Activated effector memory CD4-positive, alpha-beta T cell treated with Interleukin-2 at 50 U/mL for 16 hours (primary cell): ENCODE results near the gene KPNA4.
"Not testable (repeated sequence)": the region's sequence is repeated elsewhere in the genome, so short reads cannot be mapped to it uniquely, and the experiment has no call there.

Experiments used
- DNase-seq: peaks from one replicate; pipeline ENCODE4 v3.0.0-alpha.2; 2020

KPNA4 gene

GRCh38 chr3:160482796-160483195 is 82.6 kb downstream of the KPNA4 start:
- DNase-seq = no peak

DNA sequence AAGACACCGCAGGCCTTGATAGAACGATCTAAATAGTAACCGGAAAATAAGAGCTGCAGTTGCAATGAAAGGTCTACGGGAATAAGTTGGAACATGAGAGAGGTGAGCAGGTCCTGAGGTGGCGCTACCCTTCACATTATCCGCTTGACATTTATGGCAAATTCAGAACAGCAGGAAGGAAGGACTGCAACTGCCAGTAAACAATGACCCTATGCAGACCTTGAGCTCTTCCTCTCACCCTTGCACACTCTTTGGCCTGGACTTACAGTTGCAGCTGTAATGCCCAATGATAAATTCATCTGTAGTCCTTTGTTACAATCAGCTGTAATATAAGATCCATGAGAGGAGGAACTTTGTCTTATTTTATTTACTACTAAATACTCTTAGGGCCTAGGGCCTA is 83.5 kb downstream of the KPNA4 start:
- DNase-seq = no peak

DNA sequence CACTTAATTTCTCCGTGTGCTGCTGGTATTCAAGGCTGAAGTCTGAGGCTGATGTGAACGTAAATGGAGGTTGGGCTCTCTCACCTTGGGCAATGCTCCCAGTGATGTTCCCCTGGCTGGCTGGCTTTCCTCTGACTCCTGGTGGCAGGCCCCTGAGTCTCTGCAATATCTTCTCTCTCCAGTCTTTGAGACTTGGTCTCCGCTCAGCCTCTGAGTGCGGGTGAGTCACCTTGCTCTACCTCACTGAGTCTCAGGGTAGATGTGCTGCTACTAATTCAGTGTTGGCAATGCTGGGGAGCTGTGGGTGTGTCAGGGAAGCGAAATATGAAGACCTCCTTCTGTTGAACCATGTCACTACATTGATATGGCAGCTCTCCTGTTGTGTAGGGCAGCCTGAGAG is 84.4 kb downstream of the KPNA4 start:
- no peak for DNase-seq

DNA sequence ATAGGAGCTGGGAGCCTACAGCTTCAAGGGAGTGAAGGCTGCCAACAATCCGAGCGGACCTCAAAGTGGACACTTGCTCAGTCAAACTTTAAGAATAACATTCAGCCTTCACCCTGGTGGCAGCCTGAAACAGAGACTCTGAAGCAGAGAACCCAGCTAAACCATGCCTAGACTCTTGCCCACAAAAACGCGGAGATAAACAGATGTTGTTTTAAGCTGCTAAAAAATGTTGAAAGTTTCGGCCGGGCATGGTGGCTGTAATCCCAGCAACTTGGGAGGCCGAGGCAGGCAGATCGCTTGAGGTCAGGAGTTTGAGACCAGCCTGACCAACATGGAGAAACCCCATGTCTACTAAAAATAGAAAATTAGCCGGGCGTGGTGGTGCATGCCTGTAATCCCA is 86.0 kb downstream of the KPNA4 start:
- DNase-seq = no peak

DNA sequence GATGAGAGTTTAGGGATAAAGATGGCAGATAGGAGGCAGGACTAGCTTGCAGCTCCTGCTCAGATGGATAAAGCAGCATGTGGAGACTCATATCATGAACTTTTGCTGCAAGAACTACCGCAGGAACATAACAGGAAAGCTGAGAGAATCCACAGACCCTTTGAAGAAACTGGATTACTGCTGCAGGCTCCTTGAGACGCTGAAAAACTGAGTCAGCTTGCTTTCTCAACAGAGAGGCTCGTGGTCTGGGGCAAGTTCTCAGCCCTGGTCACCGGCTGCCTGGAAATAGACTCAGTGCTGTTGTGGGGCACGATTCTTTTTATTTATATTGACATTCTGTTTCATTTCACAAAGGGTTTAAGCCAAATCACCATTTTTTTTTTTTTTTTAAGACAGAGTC is 87.0 kb downstream of the KPNA4 start:
- no peak for DNase-seq

GRCh38 chr3:160477750-160478149 is 87.6 kb downstream of the KPNA4 start:
- no peak for DNase-seq

DNA sequence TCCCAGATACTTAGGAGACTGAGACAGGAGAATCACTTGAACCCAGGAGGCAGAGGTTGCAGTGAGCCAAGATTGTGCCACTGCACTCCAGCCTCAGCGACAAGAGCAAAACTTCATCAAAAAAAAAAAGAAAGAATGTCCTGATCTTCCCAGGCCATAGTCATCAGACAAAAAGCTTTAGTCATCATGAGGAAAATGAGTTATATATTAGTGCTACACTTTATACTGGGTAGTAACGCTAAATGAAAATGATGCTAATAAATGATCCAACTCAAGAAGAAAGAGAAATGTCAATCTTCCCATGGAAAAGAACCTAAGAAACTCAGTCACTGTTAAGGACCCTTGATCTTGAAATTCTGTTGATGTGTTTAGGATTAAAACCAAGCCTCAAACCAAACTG is 89.5 kb downstream of the KPNA4 start:
- DNase-seq = no peak

DNA sequence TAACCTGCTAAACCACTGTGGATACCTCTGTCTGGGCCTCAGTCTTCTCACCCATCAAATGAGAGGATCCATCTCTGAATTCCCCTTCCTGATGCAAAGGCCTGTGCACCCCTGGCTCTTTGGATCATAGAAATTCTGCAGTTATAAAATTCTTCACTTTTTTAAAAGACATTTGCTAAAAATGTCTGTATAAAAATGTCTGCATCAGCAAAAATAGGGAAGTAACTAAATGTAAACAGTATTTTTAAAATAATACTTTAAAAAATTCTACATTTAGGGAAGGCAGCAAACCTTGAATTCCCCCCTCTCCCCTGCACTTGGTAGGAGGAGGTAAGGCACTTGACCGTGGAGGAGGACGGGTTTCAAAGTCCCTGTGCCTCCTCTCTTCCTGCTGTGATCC is 90.2 kb downstream of the KPNA4 start:
- no peak for DNase-seq

- DNase-seq = no peak
Measured at GRCh38 chr3:160474416-160474838, 90.9 kb downstream of the KPNA4 start.

GRCh38 chr3:160473978-160474377 is 91.4 kb downstream of the KPNA4 start:
- DNase-seq = no peak

DNA sequence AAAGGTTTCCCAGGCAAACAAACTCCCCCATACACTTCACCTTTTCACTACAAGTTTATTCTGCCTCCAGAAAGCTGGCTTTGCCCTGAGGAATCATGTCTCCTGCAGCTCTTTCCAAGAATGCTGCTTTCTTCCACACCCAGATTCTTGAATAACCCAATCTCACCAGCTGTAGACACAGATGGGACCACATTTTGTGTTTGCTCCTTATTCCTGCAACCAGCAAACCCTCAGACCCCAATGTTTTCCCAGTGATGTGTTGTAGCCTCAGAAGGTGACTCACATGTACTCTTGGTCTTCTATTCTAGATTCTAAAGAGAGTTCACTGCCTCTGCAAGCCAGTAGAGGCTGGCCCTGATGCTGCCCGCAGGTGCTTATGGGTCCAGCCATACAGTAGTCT is 92.2 kb downstream of the KPNA4 start:
- DNase-seq = no peak

- DNase-seq = no peak
Measured at GRCh38 chr3:160472344-160472743, 93.0 kb downstream of the KPNA4 start.

- no peak for DNase-seq
Measured at GRCh38 chr3:160471892-160472291, 93.5 kb downstream of the KPNA4 start.

GRCh38 chr3:160470181-160470580 is 95.2 kb downstream of the KPNA4 start:
- DNase-seq = no peak

GRCh38 chr3:160464971-160465370 is 100.4 kb downstream of the KPNA4 start:
- DNase-seq = no peak

DNA sequence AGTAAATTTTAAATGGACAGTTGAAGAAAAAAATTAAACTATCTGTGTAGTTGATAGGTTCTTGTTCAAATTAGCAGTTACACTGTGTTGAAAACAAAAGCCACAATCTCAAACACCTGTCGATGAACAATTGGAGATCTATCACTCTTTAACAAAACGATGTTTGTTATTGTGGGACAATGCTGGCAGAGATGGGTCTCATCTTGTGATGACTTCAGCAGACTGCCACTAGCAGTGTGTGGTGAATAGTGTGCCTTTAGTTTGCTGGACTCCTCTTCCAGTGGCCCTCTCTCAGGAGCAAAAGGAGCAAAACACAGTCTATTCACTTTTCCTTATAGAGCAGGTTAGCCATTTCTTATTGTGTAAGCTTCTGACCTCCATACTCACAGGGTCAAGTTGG is 101.0 kb downstream of the KPNA4 start:
- no peak for DNase-seq

- DNase-seq = no peak
Measured at GRCh38 chr3:160460033-160460432, 105.3 kb downstream of the KPNA4 start.

GRCh38 chr3:160459450-160459970 is 105.9 kb downstream of the KPNA4 start:
- no peak for DNase-seq

- DNase-seq = no peak
Measured at GRCh38 chr3:160458151-160458550, 107.2 kb downstream of the KPNA4 start.

GRCh38 chr3:160455846-160456245 is 109.5 kb downstream of the KPNA4 start:
- DNase-seq = no peak

GRCh38 chr3:160454995-160455394 is 110.4 kb downstream of the KPNA4 start:
- no peak for DNase-seq

DNA sequence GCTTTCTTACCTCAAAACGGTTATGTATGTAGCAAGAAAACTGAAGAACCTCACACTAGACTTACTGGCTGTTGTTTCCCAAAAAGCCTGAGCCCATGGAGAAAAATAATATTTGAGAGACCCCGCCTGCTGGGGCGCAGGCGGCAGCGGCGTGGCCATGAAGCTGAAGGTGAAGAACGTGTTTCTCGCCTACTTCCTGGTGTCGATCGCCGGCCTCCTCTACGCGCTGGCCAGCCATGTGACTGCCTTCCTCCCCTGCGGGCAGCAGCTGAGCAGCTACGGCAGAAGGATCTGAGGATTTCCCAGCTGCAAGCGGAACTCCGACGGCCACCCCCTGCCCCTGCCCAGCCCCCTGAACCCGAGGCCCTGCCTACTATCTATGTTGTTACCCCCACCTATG is 113.1 kb downstream of the KPNA4 start:
- not testable (repeated sequence) for DNase-seq

GRCh38 chr3:160451602-160452001 is 113.8 kb downstream of the KPNA4 start:
- DNase-seq = no peak

- no peak for DNase-seq
Measured at GRCh38 chr3:160450846-160451245, 114.5 kb downstream of the KPNA4 start.

DNA sequence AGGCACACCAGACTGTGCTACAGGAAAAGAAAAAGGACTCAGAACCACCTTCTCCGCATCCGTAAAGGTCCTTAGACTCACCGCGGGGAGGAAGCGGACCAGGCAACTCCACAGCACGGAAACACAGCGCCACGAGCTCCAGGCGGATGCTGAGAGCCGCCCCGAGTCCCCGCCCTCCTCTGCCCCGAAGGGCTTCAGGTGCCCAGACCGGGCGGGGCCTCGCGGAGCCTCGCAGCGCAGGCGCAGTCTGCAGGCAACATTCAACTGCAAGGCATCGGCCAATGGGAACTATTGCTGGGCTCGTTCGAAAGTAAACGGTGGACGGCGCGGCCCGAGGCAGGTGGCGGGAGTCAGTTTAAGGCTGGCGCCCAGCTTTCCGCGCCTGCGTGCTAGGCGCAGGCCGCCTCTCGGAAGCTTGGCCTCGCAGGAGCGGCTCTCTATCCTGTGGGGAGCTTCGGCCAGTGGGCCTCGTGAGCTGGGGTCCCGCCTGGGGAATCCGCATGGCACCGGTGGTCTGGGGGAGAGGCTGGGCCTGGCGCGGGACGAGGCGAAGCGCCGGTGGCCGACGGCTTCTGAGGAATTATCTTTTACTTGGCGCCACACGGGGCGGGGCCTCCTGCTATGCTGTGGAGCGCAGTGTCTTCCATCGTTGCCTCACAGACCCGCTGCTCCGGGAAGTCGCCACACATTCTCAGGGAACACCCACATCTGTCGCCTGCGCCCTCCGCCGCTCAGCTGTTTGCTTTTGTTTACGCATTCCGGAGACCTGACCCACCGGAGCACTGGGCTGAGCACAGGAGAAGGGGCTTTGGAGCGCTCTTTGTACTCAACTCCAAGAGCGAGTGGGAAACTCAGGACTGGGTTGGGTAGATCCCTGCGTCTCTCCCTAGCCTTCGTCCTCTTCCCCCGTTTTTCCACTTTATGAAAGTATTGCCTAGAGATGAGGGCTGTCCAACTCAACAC is 115.5 kb downstream of the KPNA4 start, which contains the start of gene TRIM59:
TRIM59 (minus strand) TSS at position 151 of the 963 bp plus-strand sequence. CDS start 10,603 bp downstream, outside the sequence.
- DNase-seq = peak; percentile 96
